Activated CD4-positive, alpha-beta T cell treated with anti-CD3 and anti-CD28 coated beads, Interleukin-2, amount 50 U/mL, for 48 hours (primary cell): ENCODE results near the gene DLX6.

Experiments used
- DNase-seq, 2 experiments: peaks; one replicate each; pipeline ENCODE4 v3.0.0-alpha.2; 2020

Gene DLX6

GRCh38 chr7:97005183-97006054 is at the start of gene DLX6:
TSS of gene DLX6 (plus strand) at chr7:97005553. CDS start at chr7:97005978, 425 bp downstream.
- DNase-seq, result peak; percentile 43 to 57

DNA sequence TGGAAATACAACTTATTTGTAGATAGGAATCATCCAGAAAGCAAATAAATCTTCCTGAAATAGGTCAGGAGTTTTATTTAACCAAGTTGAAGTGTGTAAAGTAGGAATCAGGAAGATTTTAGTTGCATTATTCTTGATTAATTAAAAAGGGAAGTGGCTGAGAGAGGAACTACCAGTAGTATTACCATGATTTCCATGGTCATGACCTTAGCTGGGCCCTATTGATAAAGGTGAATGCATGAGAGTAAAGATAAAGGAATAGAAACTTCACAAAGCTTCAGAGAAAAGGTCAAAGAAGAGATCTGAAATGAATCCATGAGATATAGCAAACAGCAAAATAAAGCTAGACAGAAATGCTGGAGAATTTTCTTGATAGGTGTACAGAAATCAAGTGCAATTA is 46.2 kb upstream of the DLX6 start:
- no peak for DNase-seq

GRCh38 chr7:96962221-96962885 is 43.0 kb upstream of the DLX6 start:
- no peak for DNase-seq

- DNase-seq, result no peak
These were observed 36.4 kb upstream of the DLX6 start for GRCh38 chr7:96968981-96969380.

DNA sequence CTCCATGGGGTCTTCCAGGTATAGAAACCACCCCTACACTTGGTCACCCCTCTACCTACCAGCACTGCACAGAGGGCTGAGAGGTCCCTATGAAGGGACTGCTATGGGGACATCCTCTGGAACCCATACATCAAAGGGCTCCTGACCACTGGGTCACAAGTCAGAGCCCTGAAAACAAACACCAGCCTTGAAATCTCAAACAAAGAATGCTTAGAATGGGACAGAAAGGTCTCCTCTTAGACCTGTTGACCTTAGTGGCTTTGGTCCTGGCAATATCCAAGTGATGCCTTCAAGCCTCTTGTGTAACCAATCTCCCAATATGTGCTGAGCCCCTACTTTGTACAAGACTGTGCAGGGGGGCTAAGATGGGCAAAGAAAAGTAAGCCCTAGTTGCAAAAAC is 34.6 kb upstream of the DLX6 start:
- DNase-seq, result no peak

- no peak for DNase-seq
These were observed 31.4 kb upstream of the DLX6 start for GRCh38 chr7:96973986-96974385.

DNA sequence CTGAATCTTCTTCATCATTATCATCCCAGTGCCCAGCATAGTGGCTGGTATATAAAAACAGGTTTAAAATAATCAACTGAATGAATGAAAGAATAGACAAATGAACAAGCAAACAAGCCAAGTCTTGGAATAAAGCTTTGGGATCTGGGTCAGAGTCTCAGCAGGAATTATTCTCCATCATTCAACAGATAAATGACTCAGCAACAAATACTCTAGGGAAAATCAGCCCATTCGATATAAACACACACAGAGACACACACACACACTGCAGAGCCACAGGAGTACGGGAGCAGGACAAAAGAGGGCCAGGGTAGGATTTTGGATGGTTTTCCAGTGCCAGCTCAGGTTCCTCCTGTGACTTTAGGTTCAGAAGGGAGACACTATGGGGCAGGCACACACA is 29.2 kb upstream of the DLX6 start:
- no peak for DNase-seq

DNA sequence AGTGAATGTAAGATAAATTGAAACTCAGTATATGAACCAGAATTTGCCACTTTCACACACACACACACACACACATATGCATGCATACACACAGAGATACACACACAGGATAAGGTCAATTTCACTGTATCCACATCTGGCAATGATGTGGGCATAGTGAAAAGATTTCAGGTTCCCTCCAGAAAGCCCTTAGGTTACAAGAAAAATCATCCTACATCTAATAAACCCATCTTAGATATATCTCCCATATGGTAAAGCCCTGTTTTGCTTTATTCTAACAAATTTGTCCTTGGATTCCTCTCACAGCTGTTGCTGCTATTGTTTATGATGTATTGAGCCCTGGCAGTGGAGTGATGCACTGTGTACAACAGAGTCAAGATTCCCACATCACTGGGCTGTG is 27.9 kb upstream of the DLX6 start:
- no peak for DNase-seq

DNA sequence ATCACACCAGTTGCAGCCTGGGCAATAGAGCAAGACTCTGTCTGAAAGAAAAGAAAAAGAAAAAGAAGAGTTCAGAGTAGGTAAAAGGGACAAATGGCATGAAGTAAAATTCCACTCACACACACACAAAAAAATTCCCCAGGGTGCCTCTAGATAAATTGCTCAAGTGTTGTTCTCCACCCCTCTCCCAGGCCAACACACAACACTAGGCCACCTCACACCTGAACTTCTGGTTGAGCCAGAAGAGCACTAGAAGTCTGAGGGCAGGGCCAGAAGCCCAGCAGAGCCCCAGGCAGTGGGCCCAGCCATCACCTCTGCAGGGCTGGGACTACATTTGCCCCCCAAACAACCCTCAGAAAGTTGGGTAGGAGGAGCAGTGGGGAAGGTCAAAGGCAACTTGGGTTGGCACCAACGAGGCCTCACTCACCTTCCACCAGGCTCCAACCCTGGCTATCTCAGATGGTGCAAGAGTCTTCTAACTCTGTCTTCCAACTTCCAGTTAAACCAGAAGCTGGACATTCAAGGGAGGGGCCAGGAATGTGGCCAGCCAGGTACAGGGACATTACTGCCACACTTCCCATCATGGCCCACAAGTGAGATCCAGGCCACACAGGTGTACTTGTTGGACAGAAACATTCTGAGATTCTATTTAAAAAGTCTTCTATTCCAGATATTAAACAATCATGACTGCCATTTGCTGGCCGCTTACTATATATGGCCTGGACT is 25.6 kb upstream of the DLX6 start:
- no peak for DNase-seq

DNA sequence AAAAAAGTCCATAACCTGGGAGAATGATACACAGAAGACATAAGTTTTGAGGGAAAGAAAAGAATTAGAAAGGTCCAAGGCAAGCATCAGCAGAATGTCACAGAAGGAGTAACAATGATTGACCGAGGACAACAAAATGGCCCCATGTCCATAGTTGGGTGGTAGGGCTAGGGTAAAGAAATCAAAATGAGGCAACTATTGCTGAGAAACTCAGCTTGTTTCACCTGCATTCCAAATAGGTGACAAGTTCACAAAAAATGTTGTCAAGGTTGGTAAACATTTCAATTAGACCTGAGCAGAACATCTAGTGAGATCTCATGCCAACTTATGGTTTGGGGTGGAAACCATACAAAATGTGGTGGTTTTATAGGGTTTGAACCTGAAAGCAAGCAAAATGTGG is 22.8 kb upstream of the DLX6 start:
- DNase-seq, result no peak

- DNase-seq, result no peak
These were observed 19.4 kb upstream of the DLX6 start for GRCh38 chr7:96985992-96986391.

GRCh38 chr7:96986901-96987300 is 18.5 kb upstream of the DLX6 start:
- DNase-seq, result no peak

DNA sequence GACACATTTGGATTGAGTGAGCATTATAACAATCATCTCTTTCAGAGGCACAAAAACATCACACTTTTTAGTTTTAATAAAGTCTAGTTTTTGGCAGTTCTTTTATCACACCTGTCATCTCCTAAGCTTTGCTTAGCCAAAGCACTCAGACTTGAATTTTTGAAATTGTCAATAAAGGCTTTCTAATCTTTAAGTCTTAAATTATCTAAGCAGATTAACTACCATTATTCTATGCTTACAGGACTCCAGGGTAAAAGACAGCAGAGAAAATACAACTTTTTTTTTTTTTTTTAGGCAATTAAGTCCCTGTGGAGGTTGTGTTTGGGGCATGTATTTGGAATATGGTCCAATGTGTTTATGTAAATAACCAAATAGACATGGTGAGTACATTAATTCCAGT is 17.6 kb upstream of the DLX6 start:
- no peak for DNase-seq

DNA sequence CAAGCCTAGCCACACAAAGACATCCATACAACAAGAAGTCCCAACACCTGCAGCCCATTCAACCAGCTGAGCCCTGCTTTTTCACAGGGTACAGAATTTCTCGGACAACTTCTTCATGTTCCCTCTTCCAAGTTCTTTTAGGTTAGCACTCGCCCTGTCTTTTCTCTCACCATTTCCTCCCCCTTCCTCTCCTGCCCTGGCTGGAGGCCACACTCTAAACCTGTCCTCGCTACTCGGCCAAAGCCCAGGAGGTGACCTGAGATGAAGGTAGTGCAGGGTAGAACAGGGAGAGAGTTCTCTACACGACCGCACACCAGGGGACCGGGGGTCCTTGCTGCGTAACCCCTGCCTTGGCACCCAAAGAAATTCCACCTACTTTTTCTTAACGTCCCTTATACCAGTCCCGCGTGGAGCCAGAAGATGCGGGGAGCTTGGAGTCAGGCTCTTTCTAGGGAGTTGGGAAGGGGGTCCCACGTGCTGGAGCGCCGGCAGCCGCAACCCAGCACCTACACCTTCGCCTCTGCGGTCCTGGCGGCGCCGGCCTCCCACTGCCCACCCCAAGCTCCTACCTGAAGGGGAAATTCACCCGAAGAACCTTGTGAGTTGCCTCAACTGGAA is 16.0 kb upstream of the DLX6 start:
- DNase-seq, result no peak

GRCh38 chr7:96989859-96990317 is 15.5 kb upstream of the DLX6 start:
- no peak for DNase-seq

DNA sequence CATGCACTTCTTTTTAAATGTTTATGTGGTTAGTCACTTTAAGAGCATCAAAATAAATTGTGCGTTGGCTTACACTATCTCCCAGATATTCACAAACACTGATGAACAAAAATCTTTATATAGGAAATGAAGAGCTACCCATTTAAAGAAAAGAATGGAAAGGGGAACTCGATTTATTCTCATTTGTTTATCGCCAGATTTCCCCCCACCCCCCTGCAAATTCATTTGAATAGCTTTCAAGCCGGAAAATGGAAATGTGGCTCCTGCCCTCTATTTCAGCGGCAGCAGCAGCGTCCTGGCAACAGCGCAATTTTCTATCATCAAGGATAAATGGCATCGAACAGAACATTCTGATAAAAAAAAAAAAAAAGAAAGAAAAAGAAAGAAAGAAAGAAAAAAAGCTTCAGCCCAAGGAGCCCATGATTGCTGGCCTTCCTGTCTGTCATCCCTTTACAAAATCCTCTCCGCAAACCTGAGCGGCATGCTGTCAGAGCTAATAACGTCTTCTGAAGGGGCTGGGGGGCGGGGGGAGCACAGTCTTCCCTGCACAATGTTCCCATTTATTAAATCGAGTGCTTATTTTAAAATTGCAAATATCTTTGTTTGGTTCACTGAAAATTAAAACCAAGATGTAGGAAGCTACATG is 13.7 kb upstream of the DLX6 start:
- no peak for DNase-seq

- DNase-seq, result no peak
These were observed 13.0 kb upstream of the DLX6 start for GRCh38 chr7:96992192-96993005.

GRCh38 chr7:96993094-96993865 is 12.1 kb upstream of the DLX6 start:
- no peak for DNase-seq

GRCh38 chr7:96993980-96994379 is 11.4 kb upstream of the DLX6 start:
- no peak for DNase-seq

DNA sequence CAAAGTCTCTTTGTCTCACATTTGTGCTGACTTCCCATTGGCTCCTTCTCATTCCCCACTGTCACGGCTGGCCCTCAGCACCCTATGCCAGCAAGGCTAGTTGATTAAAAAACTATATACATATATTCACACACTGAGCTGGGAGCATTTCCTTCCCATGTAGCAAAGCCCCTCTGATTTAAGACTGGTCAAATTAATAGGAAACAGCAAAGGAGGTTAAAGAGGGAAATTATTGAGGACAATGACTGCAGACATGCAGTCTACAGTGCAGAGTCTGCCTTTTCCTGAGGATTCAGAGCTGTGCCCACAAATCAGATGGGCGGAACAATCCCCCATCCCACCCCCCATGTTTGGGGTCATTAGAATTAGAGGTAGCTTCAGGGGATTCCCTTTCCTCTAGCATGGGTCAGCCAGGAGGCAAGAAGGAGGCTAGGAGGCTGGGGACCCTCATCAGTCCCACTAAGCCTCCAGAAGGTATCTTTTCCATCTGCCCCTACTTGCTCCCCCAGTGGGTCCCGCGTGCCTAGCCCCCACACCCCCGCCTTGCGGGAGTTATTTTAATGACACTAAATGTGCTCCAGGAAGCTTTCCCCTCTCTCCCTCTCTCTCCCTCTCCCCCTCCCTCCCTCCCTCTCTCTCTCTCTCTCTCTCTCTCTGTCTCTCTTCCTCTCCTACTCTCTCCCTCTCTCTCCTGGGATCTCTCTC is 9.8 kb upstream of the DLX6 start:
- DNase-seq, result no peak
